Measurements from ENCODE around the gene CACNG8. TPM values are rescaled to one million over a fixed set of nuclear protein-coding genes. Genes with fewer than 3 reads are reported as not detected.

Gene CACNG8
- 1.2 to 1.9 TPM (median 1.7 TPM) in 5 replicates for total RNA-seq (2022; extraction: Qiagen RNA extraction; ENCODE audit: low read depth)

GRCh38 chr19:53962887-53963431, at the start of gene CACNG8:
TSS of gene CACNG8 (plus strand) at chr19:53962937.

GRCh38 chr19:53991224-53992113, 28.7 kb downstream of the CACNG8 start, which contains the start of gene CACNG6:
TSS of gene CACNG6 (plus strand) at chr19:53991637. CDS start at chr19:53992878, 1,241 bp downstream.

Other genes starting within 250 kb of the CACNG8 start
- 0.02 TPM in 1 of 5 replicates, not detected in the others for gene NLRP12, start 138.6 kb upstream of the CACNG8 start, total RNA-seq (2022; extraction: Qiagen RNA extraction; ENCODE audit: low read depth)
- 232 to 314 TPM (median 275 TPM) in 5 replicates for gene MYADM, start 95.1 kb upstream of the CACNG8 start, total RNA-seq (2022; extraction: Qiagen RNA extraction; ENCODE audit: low read depth)
- gene PRKCG, start 80.7 kb upstream of the CACNG8 start, total RNA-seq (2022; extraction: Qiagen RNA extraction; ENCODE audit: low read depth) = 5.2 to 6.9 TPM (median 5.8 TPM) in 5 replicates
- gene CACNG7, start 53.7 kb upstream of the CACNG8 start, total RNA-seq (2022; extraction: Qiagen RNA extraction; ENCODE audit: low read depth) = 6.8 to 10.8 TPM (median 9.6 TPM) in 5 replicates
- gene CACNG6, start 28.7 kb downstream of the CACNG8 start, total RNA-seq (2022; extraction: Qiagen RNA extraction; ENCODE audit: low read depth) = 9.7 to 13.4 TPM (median 10.8 TPM) in 5 replicates
- gene VSTM1, start 101.0 kb downstream of the CACNG8 start, total RNA-seq (2022; extraction: Qiagen RNA extraction; ENCODE audit: low read depth) = 0.35 to 0.81 TPM (median 0.79 TPM) in 4 of 5 replicates, not detected in the other
- gene TARM1, start 118.4 kb downstream of the CACNG8 start, total RNA-seq (2022; extraction: Qiagen RNA extraction; ENCODE audit: low read depth) = not detected in 5 replicates
- gene OSCAR, start 137.9 kb downstream of the CACNG8 start, total RNA-seq (2022; extraction: Qiagen RNA extraction; ENCODE audit: low read depth) = 0.21 to 0.51 TPM (median 0.30 TPM) in 5 replicates
- gene NDUFA3, start 139.9 kb downstream of the CACNG8 start, total RNA-seq (2022; extraction: Qiagen RNA extraction; ENCODE audit: low read depth) = 194 to 262 TPM (median 237 TPM) in 5 replicates
- 21.9 to 25.5 TPM (median 23.0 TPM) in 5 replicates for gene TFPT, start 152.7 kb downstream of the CACNG8 start, total RNA-seq (2022; extraction: Qiagen RNA extraction; ENCODE audit: low read depth)
- gene PRPF31, start 152.8 kb downstream of the CACNG8 start, total RNA-seq (2022; extraction: Qiagen RNA extraction; ENCODE audit: low read depth) = 112 to 122 TPM (median 116 TPM) in 5 replicates
- 60.9 to 77.0 TPM (median 70.0 TPM) in 5 replicates for gene CNOT3, start 174.8 kb downstream of the CACNG8 start, total RNA-seq (2022; extraction: Qiagen RNA extraction; ENCODE audit: low read depth)
- 6.7 to 9.8 TPM (median 9.1 TPM) in 5 replicates for gene LENG1, start 196.8 kb downstream of the CACNG8 start, total RNA-seq (2022; extraction: Qiagen RNA extraction; ENCODE audit: low read depth)
- gene TMC4, start 210.2 kb downstream of the CACNG8 start, total RNA-seq (2022; extraction: Qiagen RNA extraction; ENCODE audit: low read depth) = 0.24 to 1.5 TPM (median 1.3 TPM) in 5 replicates
- gene MBOAT7, start 226.6 kb downstream of the CACNG8 start, total RNA-seq (2022; extraction: Qiagen RNA extraction; ENCODE audit: low read depth) = 126 to 174 TPM (median 157 TPM) in 5 replicates
- gene TSEN34, start 228.4 kb downstream of the CACNG8 start, total RNA-seq (2022; extraction: Qiagen RNA extraction; ENCODE audit: low read depth) = 80.8 to 131 TPM (median 123 TPM) in 5 replicates
- 2,035 to 2,508 TPM (median 2,323 TPM) in 5 replicates for gene RPS9, start 237.9 kb downstream of the CACNG8 start, total RNA-seq (2022; extraction: Qiagen RNA extraction; ENCODE audit: low read depth)

All from A549 treated with CpdA at 1 μM for 4 hours (cell line).